Measurements from ENCODE around the gene TNFRSF12A.

DNA sequence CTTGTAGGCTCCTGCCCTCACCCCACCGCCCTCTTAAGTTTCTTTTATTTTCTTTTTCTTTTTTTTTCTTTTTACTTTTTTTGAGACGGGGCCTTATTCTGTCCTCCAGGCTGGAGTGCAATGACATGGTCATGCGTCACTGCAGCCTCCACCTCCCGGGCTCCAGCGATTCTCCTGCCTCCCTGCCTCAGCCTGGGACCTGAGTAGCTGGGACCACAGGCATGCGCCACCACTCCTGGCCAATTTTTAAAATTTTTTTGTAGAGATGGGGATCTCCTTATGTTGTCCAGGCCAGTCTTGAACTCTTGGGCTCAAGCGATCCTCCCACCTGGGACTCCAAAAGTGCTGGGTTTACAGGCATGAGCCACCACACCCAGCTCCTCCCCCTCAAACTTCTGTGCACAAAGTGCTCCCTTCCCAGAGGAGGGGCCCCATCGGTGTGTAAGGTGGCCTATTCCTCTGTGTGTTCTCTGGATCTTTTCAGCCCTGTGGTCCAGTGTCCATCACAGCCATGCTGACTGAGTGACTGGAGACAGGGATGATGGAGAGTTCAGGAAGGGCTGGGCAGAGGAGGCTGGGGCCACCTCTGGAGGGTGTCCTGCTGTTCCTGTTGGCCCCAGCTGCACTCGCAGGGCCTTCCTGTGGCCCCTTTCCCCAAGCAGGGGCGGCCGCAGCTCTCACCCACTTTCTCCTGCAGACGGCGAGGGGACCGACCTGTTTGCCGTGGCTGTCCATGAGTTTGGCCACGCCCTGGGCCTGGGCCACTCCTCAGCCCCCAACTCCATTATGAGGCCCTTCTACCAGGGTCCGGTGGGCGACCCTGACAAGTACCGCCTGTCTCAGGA, 36.4 kb downstream of the TNFRSF12A start:
- TF ChIP-seq, protein P1, sequence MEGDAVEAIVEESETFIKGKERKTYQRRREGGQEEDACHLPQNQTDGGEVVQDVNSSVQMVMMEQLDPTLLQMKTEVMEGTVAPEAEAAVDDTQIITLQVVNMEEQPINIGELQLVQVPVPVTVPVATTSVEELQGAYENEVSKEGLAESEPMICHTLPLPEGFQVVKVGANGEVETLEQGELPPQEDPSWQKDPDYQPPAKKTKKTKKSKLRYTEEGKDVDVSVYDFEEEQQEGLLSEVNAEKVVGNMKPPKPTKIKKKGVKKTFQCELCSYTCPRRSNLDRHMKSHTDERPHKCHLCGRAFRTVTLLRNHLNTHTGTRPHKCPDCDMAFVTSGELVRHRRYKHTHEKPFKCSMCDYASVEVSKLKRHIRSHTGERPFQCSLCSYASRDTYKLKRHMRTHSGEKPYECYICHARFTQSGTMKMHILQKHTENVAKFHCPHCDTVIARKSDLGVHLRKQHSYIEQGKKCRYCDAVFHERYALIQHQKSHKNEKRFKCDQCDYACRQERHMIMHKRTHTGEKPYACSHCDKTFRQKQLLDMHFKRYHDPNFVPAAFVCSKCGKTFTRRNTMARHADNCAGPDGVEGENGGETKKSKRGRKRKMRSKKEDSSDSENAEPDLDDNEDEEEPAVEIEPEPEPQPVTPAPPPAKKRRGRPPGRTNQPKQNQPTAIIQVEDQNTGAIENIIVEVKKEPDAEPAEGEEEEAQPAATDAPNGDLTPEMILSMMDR (IDR thresholded peaks at IDR 0.05): no peak
- no peak for TF ChIP-seq POLR2A (IDR thresholded peaks at IDR 0.05)
